GM12801 (cell line): Measurements from ENCODE around the gene TNNT2.

ENCODE experiments used
- CTCF ChIP-seq: IDR thresholded peaks from one replicate; pipeline ENCODE4 v1.5.1; 2011; ENCODE audit warnings: control low read depth; ENCODE audit not compliant: insufficient read length; ENCODE audit errors: extremely low read depth

The TNNT2 gene

GRCh38 chr1:201318504-201319340 is 58.8 kb downstream of the TNNT2 start:
- no peak for TF ChIP-seq CTCF

GRCh38 chr1:201317551-201317950 is 59.9 kb downstream of the TNNT2 start:
- no peak for TF ChIP-seq CTCF

DNA sequence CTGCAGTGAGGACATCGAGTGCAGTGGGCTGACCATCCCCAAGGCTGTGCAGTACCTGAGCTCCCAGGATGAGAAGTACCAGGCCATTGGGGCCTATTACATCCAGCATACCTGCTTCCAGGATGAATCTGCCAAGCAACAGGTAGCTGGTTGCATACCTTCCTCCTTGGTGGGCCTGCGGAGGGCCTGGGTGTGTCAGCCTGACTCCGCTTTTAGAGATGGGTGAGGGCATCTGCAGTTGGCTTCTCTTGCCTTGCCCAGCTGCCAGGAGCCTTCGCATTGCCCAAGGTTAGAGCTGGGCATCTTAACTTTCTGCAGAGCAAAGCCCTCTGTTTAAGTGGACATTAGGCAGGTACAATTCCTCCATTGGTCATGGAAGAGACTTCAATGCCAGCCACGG is 60.9 kb downstream of the TNNT2 start:
- TF ChIP-seq CTCF: no peak

DNA sequence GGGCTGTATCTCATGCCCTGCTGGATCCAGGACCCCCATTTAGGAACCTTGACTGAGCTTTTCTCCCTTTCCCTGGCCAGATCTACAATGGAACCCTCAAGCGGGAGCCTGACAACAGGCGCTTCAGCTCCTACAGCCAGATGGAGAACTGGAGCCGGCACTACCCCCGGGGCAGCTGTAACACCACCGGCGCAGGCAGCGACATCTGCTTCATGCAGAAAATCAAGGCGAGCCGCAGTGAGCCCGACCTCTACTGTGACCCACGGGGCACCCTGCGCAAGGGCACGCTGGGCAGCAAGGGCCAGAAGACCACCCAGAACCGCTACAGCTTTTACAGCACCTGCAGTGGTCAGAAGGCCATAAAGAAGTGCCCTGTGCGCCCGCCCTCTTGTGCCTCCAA is 64.4 kb downstream of the TNNT2 start:
- TF ChIP-seq CTCF: no peak

DNA sequence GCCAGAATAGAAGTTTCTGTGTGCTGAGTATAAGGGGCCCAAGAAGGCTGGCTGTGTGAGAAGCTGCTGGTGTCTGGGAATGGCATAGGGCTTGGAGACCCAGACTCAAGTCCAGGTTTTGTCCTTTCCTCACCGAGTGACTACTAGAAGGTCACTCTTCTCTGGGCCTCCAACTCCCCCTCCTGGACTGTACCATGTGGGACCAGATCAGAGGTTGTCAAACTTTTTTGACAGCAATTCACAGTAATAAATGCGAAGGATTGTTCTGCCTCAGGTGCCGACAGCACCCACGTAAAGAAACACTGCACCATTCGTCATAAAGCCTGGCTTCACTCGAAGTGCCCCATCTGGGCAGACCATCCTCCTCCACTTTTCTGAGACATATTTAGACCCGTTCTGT is 65.2 kb downstream of the TNNT2 start:
- TF ChIP-seq CTCF: no peak

DNA sequence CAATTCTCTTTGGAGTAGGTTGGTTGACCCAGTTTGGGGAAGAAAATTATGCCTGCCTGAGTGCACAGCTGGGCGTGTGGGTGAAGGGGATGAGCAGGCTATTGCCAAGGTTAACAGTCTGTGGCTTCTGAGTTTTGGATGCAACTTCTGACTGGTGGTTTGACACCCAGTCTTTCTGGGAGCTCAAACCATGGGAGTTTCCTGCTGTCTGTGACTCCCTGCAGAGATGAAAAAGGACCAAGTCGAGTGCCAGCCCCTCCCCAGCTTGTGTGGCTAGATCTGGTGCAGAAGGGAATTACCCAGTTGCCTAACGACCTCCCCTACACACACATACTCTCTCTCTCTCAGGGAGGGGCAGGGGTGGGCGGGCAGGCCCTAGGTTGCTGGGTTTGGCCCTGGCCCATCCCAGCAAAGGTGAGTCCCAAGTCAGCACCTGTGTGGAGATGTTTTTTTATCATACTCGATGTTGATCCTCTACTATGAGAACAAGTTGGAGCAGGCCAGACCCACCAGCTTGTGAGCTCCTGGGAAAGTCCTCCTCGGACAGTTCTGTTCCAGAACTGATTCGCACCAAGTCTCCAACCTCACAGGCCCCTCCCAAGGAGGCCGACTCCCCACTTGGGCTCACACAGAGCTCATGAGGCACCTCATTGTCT is 66.0 kb downstream of the TNNT2 start:
- TF ChIP-seq CTCF: no peak

- TF ChIP-seq CTCF: no peak
Measured at GRCh38 chr1:201310986-201311355, 66.5 kb downstream of the TNNT2 start.
